GM23248 (cell line): ENCODE results near the gene PLK2. TPM values are rescaled to one million over a fixed set of nuclear protein-coding genes. Genes with fewer than 3 reads are reported as not detected.
A peak's percentile ranks its signal among the peaks of the same experiment; 100 is the strongest.

Experiments
- DNase-seq: peaks from one replicate; pipeline ENCODE4 v3.0.0-alpha.2; 2015
- H2AFZ ChIP-seq: fragments of 200-600 bp; sonication (generic); 2 replicates; pipeline ENCODE4 v1.6.1; 2016; ENCODE audit warnings: antibody characterized with exemption
- H3F3A ChIP-seq: fragments of 200-600 bp; sonication (generic); 2 replicates; pipeline ENCODE4 v1.6.1; 2016; ENCODE audit warnings: mild to moderate bottlenecking, antibody characterized with exemption, mixed run types; ENCODE audit not compliant: insufficient read depth
- H3K27ac ChIP-seq: fragments of 200-600 bp; sonication (generic); 2 replicates; pipeline ENCODE4 v1.5.1; 2016; ENCODE audit warnings: mild to moderate bottlenecking
- H3K27me3 ChIP-seq: fragments of 200-600 bp; sonication (generic); replicated peaks from 2 replicates; pipeline ENCODE4 v1.6.1; 2016; ENCODE audit warnings: mild to moderate bottlenecking; ENCODE audit not compliant: insufficient read depth
- H3K36me3 ChIP-seq: fragments of 200-600 bp; sonication (generic); 2 replicates; pipeline ENCODE4 v1.6.1; 2016; ENCODE audit warnings: low read depth, mild to moderate bottlenecking
- H3K4me1 ChIP-seq: fragments of 200-600 bp; sonication (generic); 2 replicates; pipeline ENCODE4 v1.6.1; 2016; ENCODE audit warnings: mild to moderate bottlenecking; ENCODE audit not compliant: insufficient read depth
- H3K4me2 ChIP-seq: fragments of 200-600 bp; sonication (generic); one replicate; pipeline ENCODE4 v1.6.1; 2016; ENCODE audit warnings: mild to moderate bottlenecking; ENCODE audit not compliant: unreplicated experiment
- H3K4me3 ChIP-seq: fragments of 200-600 bp; sonication (generic); 2 replicates; pipeline ENCODE4 v1.5.1; 2016; ENCODE audit warnings: mild to moderate bottlenecking
- H3K79me2 ChIP-seq: fragments of 200-600 bp; sonication (generic); 2 replicates; pipeline ENCODE4 v1.6.1; 2016; ENCODE audit warnings: mild to moderate bottlenecking; ENCODE audit not compliant: insufficient read depth
- H3K9ac ChIP-seq: fragments of 200-600 bp; sonication (generic); 2 replicates; pipeline ENCODE4 v1.6.1; 2016; ENCODE audit warnings: mild to moderate bottlenecking
- H3K9me2 ChIP-seq: fragments of 200-600 bp; sonication (generic); 2 replicates; pipeline ENCODE4 v1.6.1; 2016; ENCODE audit warnings: mixed run types, mild to moderate bottlenecking, moderate library complexity; ENCODE audit not compliant: insufficient read depth
- H3K9me3 ChIP-seq: fragments of 200-600 bp; sonication (generic); one replicate; pipeline ENCODE4 v1.6.1; 2017; ENCODE audit warnings: low read depth
- H4K20me1 ChIP-seq: fragments of 200-600 bp; sonication (generic); 2 replicates; pipeline ENCODE4 v1.6.0; 2016; ENCODE audit not compliant: insufficient read depth
- EZH2 ChIP-seq: fragments of 200-600 bp; sonication (generic); IDR thresholded peaks from 2 replicates; pipeline ENCODE4 v1.6.1; 2018; ENCODE audit warnings: antibody characterized with exemption, mild to moderate bottlenecking; ENCODE audit not compliant: insufficient read depth, poor library complexity, severe bottlenecking
- EZH2phosphoT487 ChIP-seq: fragments of 200-600 bp; sonication (generic); IDR thresholded peaks from 2 replicates; pipeline ENCODE4 v1.6.1; 2018; ENCODE audit warnings: antibody characterized with exemption, moderate library complexity, mild to moderate bottlenecking, low read depth; ENCODE audit not compliant: insufficient read depth
- WGBS, 2 experiments: methylation state at CpG; one replicate each; pipeline ENCODE4 v1.1.6; 2015 to 2017; ENCODE audit warnings: low lambda C conversion rate in 2 of 2, low coverage in 1 of 2; ENCODE audit errors: missing lambda C conversion rate in 2 of 2; 5-methylcytosine and 5-hydroxymethylcytosine counted together
- in situ Hi-C: fragments of 300-500 bp; cut with MboI; formaldehyde crosslinking; loops from 2 replicates; pipeline ENCODE4 v1.15.0; 2020
- polyA plus RNA-seq: library from polyadenylated mRNA; unstranded; fragments of >200 nt; fragmentation: Nextera tagmentation; extraction: Ambion mirVana; gene quantifications from 2 replicates; pipeline ENCODE4 v1.2.1, GENCODE V29; 2016
- total RNA-seq: library from RNA; depleted of rRNA; stranded (reverse); fragments of >200 nt; shearing (Covaris generic); gene quantifications from 2 replicates; pipeline ENCODE4 v1.2.3, GENCODE V29; 2014; rRNA removed

Gene PLK2
- 92.3 and 122 TPM in 2 replicates for total RNA-seq
- 43.8 and 45.2 TPM in 2 replicates for polyA plus RNA-seq

GRCh38 chr5:58460002-58460731 lies at the start of gene PLK2:
Gene PLK2 (minus strand): TSS chr5:58460086. CDS start chr5:58459959, 127 bp downstream.
- Histone ChIP-seq H3K4me3 (peak within 1 kb of the TSS; percentile 98), H2AFZ (peak within 1 kb of the TSS; percentile 67), H3K9me3 (no peaks in the 10 kb centered on the region), H3F3A (peaks cover 25% of the 10 kb centered on the region; the same call in 1 of the 2 replicates), H3K4me2 (peak within 1 kb of the TSS; percentile 87), H3K4me1 (peaks cover 35% of the 10 kb centered on the region), H3K27me3 (no peaks in the 10 kb centered on the region), H3K9me2 (no peaks in the 10 kb centered on the region), H3K9ac (peak within 1 kb of the TSS; percentile 85), H3K79me2 (peaks cover 33% of the 10 kb centered on the region), H4K20me1 (no peaks in the 10 kb centered on the region; the same call in 1 of the 2 replicates), H3K36me3 (peaks cover 34% of the 10 kb centered on the region), H3K27ac (peak within 1 kb of the TSS; percentile 73)
- WGBS, 2 experiments: 0 to 1% methylated on average over 64 to 85 of the region's 89 CpGs
- DNase-seq: peak; percentile 95
- in situ Hi-C loops: loop anchor here (5.0 to 25.0 kb wide), 5 partner anchors 675 to 1548 kb away; partner anchors contain the start of gene SETD9
- TF ChIP-seq EZH2 (no peak), EZH2phosphoT487 (no peak)

- in situ Hi-C loops: loop anchor here (25.0 kb wide), 1 partner anchor 330 kb away; no protein-coding TSS in a partner anchor
- Histone ChIP-seq H3K9ac (no peak overlapping the region), H3K9me2 (no peaks in the 10 kb centered on the region), H3K36me3 (no peaks in the 10 kb centered on the region), H3K4me1 (no peaks in the 10 kb centered on the region), H3K9me3 (no peaks in the 10 kb centered on the region), H4K20me1 (no peaks in the 10 kb centered on the region), H2AFZ (no peak overlapping the region), H3K79me2 (no peaks in the 10 kb centered on the region), H3K4me3 (no peak overlapping the region), H3K27me3 (0 out of 2 replicates have a peak, but pooled peaks cover 9% of the 10 kb centered on the region), H3K27ac (no peak overlapping the region), H3K4me2 (no peak overlapping the region), H3F3A (no peaks in the 10 kb centered on the region)
- TF ChIP-seq EZH2phosphoT487 (no peak), EZH2 (no peak)
- 40 to 46% methylated on average over 4 of the region's 4 CpGs for WGBS, 2 experiments
- no peak for DNase-seq
Observed at GRCh38 chr5:58507715-58508114, 47.8 kb upstream of the PLK2 start.

- DNase-seq: no peak
- no peaks in the 10 kb centered on the region for H3K4me1 ChIP-seq
- H3K9ac ChIP-seq: no peak overlapping the region
- no peak overlapping the region for H3K4me2 ChIP-seq
- 0 out of 2 replicates have a peak, but pooled peaks cover 11% of the 10 kb centered on the region for H3K27me3 ChIP-seq
- no peaks in the 10 kb centered on the region for H3K9me3 ChIP-seq
- no peak overlapping the region for H2AFZ ChIP-seq
- H4K20me1 ChIP-seq: no peaks in the 10 kb centered on the region
- TF ChIP-seq EZH2phosphoT487 (no peak), EZH2 (no peak)
- no peaks in the 10 kb centered on the region for H3K9me2 ChIP-seq
- no peaks in the 10 kb centered on the region for H3F3A ChIP-seq
- WGBS, 2 experiments: 14 to 20% methylated on average over 2 of the region's 2 CpGs
- no peak overlapping the region for H3K27ac ChIP-seq
- H3K79me2 ChIP-seq: no peaks in the 10 kb centered on the region
- no peak overlapping the region for H3K4me3 ChIP-seq
- H3K36me3 ChIP-seq: no peaks in the 10 kb centered on the region
- in situ Hi-C loops: loop anchor here (25.0 kb wide), 1 partner anchor 331 kb away; no protein-coding TSS in a partner anchor
Observed at GRCh38 chr5:58505971-58506640, 46.2 kb upstream of the PLK2 start.

GRCh38 chr5:58505502-58505901 lies 45.6 kb upstream of the PLK2 start:
- WGBS, 2 experiments: 39 to 56% methylated on average over 3 of the region's 3 CpGs
- no peak overlapping the region for H3K9ac ChIP-seq
- H3K79me2 ChIP-seq: no peaks in the 10 kb centered on the region
- in situ Hi-C loops: loop anchor here (25.0 kb wide), 1 partner anchor 332 kb away; no protein-coding TSS in a partner anchor
- H3K27me3 ChIP-seq: 0 out of 2 replicates have a peak, but pooled peaks cover 11% of the 10 kb centered on the region
- H3F3A ChIP-seq: no peaks in the 10 kb centered on the region
- no peaks in the 10 kb centered on the region for H3K9me2 ChIP-seq
- H4K20me1 ChIP-seq: no peaks in the 10 kb centered on the region
- H3K36me3 ChIP-seq: no peaks in the 10 kb centered on the region
- DNase-seq: no peak
- no peaks in the 10 kb centered on the region for H3K9me3 ChIP-seq
- H2AFZ ChIP-seq: no peak overlapping the region
- no peaks in the 10 kb centered on the region for H3K4me1 ChIP-seq
- H3K4me3 ChIP-seq: no peak overlapping the region
- no peak overlapping the region for H3K27ac ChIP-seq
- TF ChIP-seq EZH2 (no peak), EZH2phosphoT487 (no peak)
- H3K4me2 ChIP-seq: no peak overlapping the region
